CD8-positive, alpha-beta memory T cell (primary cell): Measurements from ENCODE around the gene COX6A2. TPM values are rescaled to one million over a fixed set of nuclear protein-coding genes. Genes with fewer than 3 reads are reported as not detected.
"Not testable (repeated sequence)": the region's sequence is repeated elsewhere in the genome, so short reads cannot be mapped to it uniquely, and the experiment has no call there.

Source experiments
- CTCF ChIA-PET: fragments of 350-600 bp; sonication (Branson Sonifier 250); formaldehyde crosslinking; loops from one replicate; lab custom pipeline; 2021; ENCODE audit warnings: antibody characterized with exemption; lab: Charles Lee
- POLR2A ChIA-PET: fragments of 350-600 bp; sonication (Branson Sonifier 250); formaldehyde crosslinking; loops from one replicate; lab custom pipeline; 2021; ENCODE audit warnings: antibody characterized with exemption; lab: Charles Lee
- DNase-seq, 5 donors: peaks; one replicate each; pipeline versions ENCODE4 v3.0.0 to v3.0.0-alpha.2; 2020 to 2022; ENCODE audit warnings: mixed read lengths in 1 of 5
- H3K27ac ChIP-seq: one replicate; pipeline ENCODE4 v1.7.0; 2013; ENCODE audit warnings: low read depth, mild to moderate bottlenecking, low read length, moderate library complexity
- H3K27me3 ChIP-seq: 2 replicates; pipeline ENCODE4 v1.7.0; 2013; ENCODE audit warnings: low read length, mild to moderate bottlenecking; ENCODE audit not compliant: insufficient read depth, poor library complexity, severe bottlenecking
- H3K36me3 ChIP-seq: 2 replicates; pipeline ENCODE4 v1.7.0; 2013; ENCODE audit warnings: mild to moderate bottlenecking, low read length, moderate library complexity; ENCODE audit not compliant: insufficient read depth
- H3K4me1 ChIP-seq: 2 replicates; pipeline ENCODE4 v1.7.0; 2013; ENCODE audit warnings: mild to moderate bottlenecking, low read length, moderate library complexity; ENCODE audit not compliant: insufficient read depth
- H3K4me3 ChIP-seq: 2 replicates; pipeline ENCODE4 v1.7.0; 2013; ENCODE audit warnings: mild to moderate bottlenecking, low read length
- H3K9me3 ChIP-seq: 2 replicates; pipeline ENCODE4 v1.7.0; 2013; ENCODE audit warnings: mild to moderate bottlenecking, low read length
- H3K27ac Mint-ChIP-seq, 8 donors: one replicate each; pipeline ENCODE4 v1.8.0; 2020 to 2021; ENCODE audit warnings: mixed read lengths in 8 of 8, mild to moderate bottlenecking in 6 of 8, inconsistent platforms in 3 of 8, moderate library complexity in 3 of 8
- H3K27me3 Mint-ChIP-seq, 2 donors: one replicate each; pipeline ENCODE4 v1.8.0; 2020 to 2021; ENCODE audit warnings: mixed read lengths in 2 of 2, mild to moderate bottlenecking in 1 of 2, moderate library complexity in 1 of 2
- H3K36me3 Mint-ChIP-seq, 3 donors: one replicate each; pipeline ENCODE4 v1.8.0; 2020 to 2021; ENCODE audit warnings: mixed read lengths in 3 of 3, inconsistent platforms in 1 of 3, mild to moderate bottlenecking in 1 of 3
- H3K4me1 Mint-ChIP-seq, 3 donors: one replicate each; pipeline ENCODE4 v1.8.0; 2020 to 2021; ENCODE audit warnings: mixed read lengths in 3 of 3, inconsistent platforms in 1 of 3, mild to moderate bottlenecking in 1 of 3
- H3K4me3 Mint-ChIP-seq, 7 donors: one replicate each; pipeline ENCODE4 v1.8.0; 2020 to 2021; ENCODE audit warnings: mixed read lengths in 7 of 7, mild to moderate bottlenecking in 6 of 7, moderate library complexity in 4 of 7, inconsistent platforms in 2 of 7
- H3K9me3 Mint-ChIP-seq, 5 donors: one replicate each; pipeline ENCODE4 v1.8.0; 2020 to 2022; ENCODE audit warnings: mixed read lengths in 5 of 5, mild to moderate bottlenecking in 3 of 5, moderate library complexity in 2 of 5, inconsistent platforms in 1 of 5
- polyA plus RNA-seq: library from polyadenylated mRNA; unstranded; fragments of 300-500 nt; fragmentation: Illumina TruSeq; gene quantifications from one replicate; pipeline ENCODE4 v1.2.3, GENCODE V29; 2021
- total RNA-seq, 2 experiments: library from RNA; stranded (reverse); gene quantifications; one replicate each; pipeline ENCODE4 v1.2.3, GENCODE V29; 2021

Gene COX6A2
- total and polyA plus RNA-seq, 3 experiments from 2014 or later, result not detected

DNA sequence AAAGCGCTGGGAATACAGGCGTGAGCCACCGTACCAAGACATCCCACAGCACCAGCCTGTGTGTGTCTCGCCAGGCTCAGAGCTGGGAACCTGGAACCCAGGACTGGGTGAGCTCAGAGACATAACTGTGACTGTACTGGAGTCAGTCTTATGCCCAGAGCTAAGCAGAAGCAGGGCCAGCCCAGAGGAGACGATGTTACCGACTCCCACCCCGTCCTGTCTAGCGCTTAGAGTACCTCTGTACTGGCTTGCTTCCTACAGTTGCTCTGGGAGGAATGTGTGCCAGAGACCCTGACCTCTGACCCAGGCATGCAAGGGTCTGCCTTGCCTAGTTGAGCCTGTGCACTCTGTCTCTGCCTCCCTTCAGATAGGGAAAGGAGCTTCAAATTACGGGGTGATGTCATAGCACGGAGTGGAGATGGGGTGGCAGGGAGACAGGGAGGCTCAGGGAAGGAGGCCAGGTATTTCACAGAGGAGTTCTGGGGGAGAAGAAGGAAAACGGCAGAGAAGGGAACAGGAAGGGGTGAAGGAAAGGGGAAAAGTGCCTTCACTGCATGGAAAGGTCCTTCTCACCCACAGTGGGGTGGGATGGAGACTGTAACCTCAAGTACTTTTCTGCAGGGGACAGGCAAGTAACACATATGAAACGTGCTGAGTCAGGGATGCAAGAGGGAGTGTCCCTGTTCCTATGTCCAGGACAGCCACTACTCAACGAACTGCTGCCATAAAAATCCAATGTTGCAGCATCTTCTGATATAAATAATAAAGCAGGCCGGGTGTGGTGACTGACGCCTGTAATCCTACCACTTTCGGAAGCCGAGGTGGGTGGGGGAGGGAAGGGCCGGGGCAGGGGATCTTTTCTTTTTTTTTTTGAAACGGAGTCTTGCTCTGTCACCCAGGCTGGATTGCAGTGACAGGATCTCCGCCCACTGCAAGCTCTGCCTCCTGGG lies 25.4 kb upstream of the COX6A2 start:
- DNase-seq, result no peak
- Histone ChIP-seq H3K27ac (peak overlapping the region; percentile 49), H3K27me3 (no peaks in the 10 kb centered on the region), H3K4me3 (no peak overlapping the region), H3K9me3 (no peaks in the 10 kb centered on the region), H3K4me1 (peaks cover 32% of the 10 kb centered on the region), H3K36me3 (no peaks in the 10 kb centered on the region)
- Mint-ChIP-seq H3K36me3 (peaks cover 0 to 13% (median 4%) of the 10 kb centered on the region in 3 donors), H3K4me3 (peak overlapping the region in 1 of 7 donors; percentile 48), H3K27me3 (no peaks in the 10 kb centered on the region), H3K9me3 (no peaks in the 10 kb centered on the region), H3K4me1 (peaks cover 41 to 56% (median 50%) of the 10 kb centered on the region in 3 donors), H3K27ac (peak overlapping the region in 4 of 8 donors; percentile 6 to 55 (median 30))
- ChIA-PET POLR2A (interaction anchor here (0.7 kb wide), 1 partner anchor 15 kb away, joined by 6 read pairs; no protein-coding TSS in a partner anchor), CTCF (interaction anchor here (1.0 kb wide), 1 partner anchor 11 kb away, joined by 4 read pairs; the partner anchor contains the start of gene ZNF843)

DNA sequence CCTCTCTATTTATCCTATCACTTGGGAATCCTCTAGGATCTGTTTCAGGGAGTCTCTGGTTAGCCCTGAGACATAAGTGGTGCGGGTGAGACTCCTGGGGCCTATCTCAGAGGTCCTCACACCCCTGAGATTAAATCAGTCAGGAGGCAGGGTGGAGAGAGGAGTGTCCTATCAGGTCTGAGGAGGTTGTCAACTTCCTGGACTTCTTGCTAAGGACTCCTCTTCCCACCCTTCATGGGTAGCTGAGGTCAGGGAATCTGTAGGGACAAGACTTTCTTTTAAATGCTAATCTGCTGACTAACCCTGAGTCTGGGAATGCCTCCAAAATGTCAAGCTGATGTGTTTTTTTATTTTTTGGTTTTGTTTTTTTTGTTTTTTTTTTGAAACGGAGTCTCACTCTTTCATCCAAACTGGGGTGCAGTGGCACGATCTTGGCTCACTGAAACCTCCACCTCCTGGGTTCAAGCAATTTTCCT lies 24.5 kb upstream of the COX6A2 start:
- peak overlapping the region in 4 of 8 donors; percentile 13 to 95 (median 34) for H3K27ac Mint-ChIP-seq
- no peaks in the 10 kb centered on the region for H3K36me3 ChIP-seq
- CTCF ChIA-PET, result interaction anchor here (1.0 kb wide), 1 partner anchor 10 kb away, joined by 4 read pairs; the partner anchor contains the start of gene ZNF843

DNA sequence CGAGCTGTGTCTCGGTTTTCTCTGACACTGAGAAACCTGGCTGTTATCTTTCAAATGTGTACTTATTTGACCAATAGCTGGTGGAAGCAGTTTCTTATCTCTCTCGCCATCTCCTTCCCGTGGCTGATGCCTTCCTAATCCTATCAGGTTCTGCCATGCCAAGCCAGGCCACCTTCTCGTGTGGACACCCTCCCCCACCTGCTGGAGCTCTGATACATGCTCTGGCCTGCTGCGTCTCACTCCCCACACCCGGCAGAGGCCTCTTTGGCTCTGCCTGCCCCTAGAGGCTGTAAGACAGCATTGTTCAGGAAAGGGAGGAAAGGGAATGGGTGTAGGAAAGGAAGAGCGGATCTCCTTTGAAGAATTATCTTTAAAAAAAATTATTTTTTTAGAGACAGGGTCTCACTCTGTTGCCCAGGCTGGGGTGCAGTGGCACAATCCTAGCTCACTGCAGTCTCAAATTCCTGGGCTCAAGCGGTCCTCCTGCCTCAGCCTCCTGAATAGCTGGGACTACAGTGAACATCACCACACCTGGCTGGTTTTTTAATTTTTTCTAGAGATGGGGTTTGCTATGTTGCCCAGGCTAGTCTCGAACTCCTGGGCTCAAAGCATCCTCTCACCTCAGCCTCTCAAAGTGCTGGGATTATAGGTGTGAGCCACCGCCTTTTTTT lies 23.7 kb upstream of the COX6A2 start:
- H3K9me3 ChIP-seq, result no peaks in the 10 kb centered on the region
- no peak overlapping the region for H3K4me3 ChIP-seq
- H3K27me3 Mint-ChIP-seq, result no peaks in the 10 kb centered on the region
- H3K4me3 Mint-ChIP-seq, result no peak overlapping the region
- H3K9me3 Mint-ChIP-seq, result no peaks in the 10 kb centered on the region
- CTCF ChIA-PET, result interaction anchor here (1.0 to 1.5 kb wide), 5 partner anchors 9 to 417 kb away, joined by 3 to 12 read pairs (median 4); partner anchors contain the start of gene ZNF843
- peaks cover 25 to 41% (median 39%) of the 10 kb centered on the region in 3 donors for H3K4me1 Mint-ChIP-seq
- H3K27me3 ChIP-seq, result no peaks in the 10 kb centered on the region
- POLR2A ChIA-PET, result interaction anchor here (1.0 kb wide), 1 partner anchor 422 kb away, joined by 6 read pairs; the partner anchor contains the start of gene ZNF267
- peak overlapping the region in 5 of 8 donors; percentile 19 to 95 (median 54) for H3K27ac Mint-ChIP-seq
- H3K36me3 Mint-ChIP-seq, result peaks cover 0 to 9% (median 4%) of the 10 kb centered on the region in 3 donors
- DNase-seq, result no peak
- H3K4me1 ChIP-seq, result peaks cover 16% of the 10 kb centered on the region
- no peaks in the 10 kb centered on the region for H3K36me3 ChIP-seq
- no peak overlapping the region for H3K27ac ChIP-seq

More for the DNA sequence above, 24.5 kb upstream of the COX6A2 start:
- Mint-ChIP-seq H3K27me3 (no peaks in the 10 kb centered on the region), H3K36me3 (peaks cover 0 to 9% (median 4%) of the 10 kb centered on the region in 3 donors), H3K4me3 (no peak overlapping the region), H3K9me3 (no peaks in the 10 kb centered on the region), H3K4me1 (peaks cover 34 to 49% (median 43%) of the 10 kb centered on the region in 3 donors)
- peak overlapping the region; percentile 49 for H3K27ac ChIP-seq
- no peaks in the 10 kb centered on the region for H3K9me3 ChIP-seq
- no peak for DNase-seq
- H3K4me1 ChIP-seq, result peaks cover 25% of the 10 kb centered on the region
- H3K27me3 ChIP-seq, result no peaks in the 10 kb centered on the region
- POLR2A ChIA-PET, result no interaction called here
- H3K4me3 ChIP-seq, result no peak overlapping the region

DNA sequence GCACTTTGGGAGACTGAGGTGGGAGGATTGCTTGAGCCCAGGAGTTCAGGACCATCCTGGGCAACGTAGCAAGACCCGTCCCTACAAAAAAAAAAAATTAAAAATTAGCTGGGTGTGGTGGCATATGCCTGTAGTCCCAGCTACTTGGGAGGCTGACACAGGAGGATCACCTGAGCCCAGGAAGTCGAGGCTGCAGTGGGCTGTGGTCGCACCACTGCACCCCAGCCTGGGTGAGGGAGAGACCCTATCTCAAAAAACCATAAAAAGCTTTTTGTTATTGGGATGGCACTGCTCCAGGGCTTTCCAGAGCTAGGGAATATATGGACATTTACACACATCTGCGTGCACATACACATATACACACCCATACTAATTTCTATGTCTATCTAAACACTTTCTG lies 23.0 kb upstream of the COX6A2 start:
- no peak overlapping the region for H3K4me3 Mint-ChIP-seq
- no peaks in the 10 kb centered on the region for H3K9me3 ChIP-seq
- H3K27ac ChIP-seq, result no peak overlapping the region
- CTCF ChIA-PET, result interaction anchor here (1.0 to 1.5 kb wide), 5 partner anchors 8 to 417 kb away, joined by 3 to 12 read pairs (median 4); partner anchors contain the start of gene ZNF843
- H3K4me1 ChIP-seq, result peaks cover 12% of the 10 kb centered on the region
- peak overlapping the region in 3 of 8 donors; percentile 1 to 74 (median 19) for H3K27ac Mint-ChIP-seq
- no peak for DNase-seq
- H3K27me3 ChIP-seq, result no peaks in the 10 kb centered on the region
- no peak overlapping the region for H3K4me3 ChIP-seq
- no peaks in the 10 kb centered on the region for H3K36me3 ChIP-seq
- H3K27me3 Mint-ChIP-seq, result no peaks in the 10 kb centered on the region
- peaks cover 23 to 36% (median 33%) of the 10 kb centered on the region in 3 donors for H3K4me1 Mint-ChIP-seq
- POLR2A ChIA-PET, result interaction anchor here (1.0 kb wide), 1 partner anchor 422 kb away, joined by 6 read pairs; the partner anchor contains the start of gene ZNF267
- peaks cover 0 to 9% (median 4%) of the 10 kb centered on the region in 3 donors for H3K36me3 Mint-ChIP-seq
- H3K9me3 Mint-ChIP-seq, result no peaks in the 10 kb centered on the region

DNA sequence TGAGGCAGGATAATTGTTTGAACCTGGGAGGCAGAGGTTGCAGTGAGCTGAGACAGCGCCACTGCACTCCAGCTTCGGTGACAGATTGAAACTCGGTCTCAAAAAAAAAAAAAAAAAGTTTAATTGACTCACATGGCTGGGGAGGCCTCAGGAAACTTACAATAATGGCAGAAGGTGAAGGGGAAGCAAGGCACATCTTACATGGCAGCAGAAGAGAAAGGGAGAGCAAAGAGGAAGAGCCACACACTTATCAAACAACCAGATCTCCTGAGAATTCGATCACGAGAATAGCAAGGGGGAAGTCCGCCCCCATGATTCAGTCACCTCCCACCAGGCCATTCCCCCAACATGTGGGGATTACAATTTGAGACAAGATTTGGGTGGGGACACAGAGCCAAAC lies 17.8 kb upstream of the COX6A2 start:
- CTCF ChIA-PET, result not testable (repeated sequence)
- H3K27ac Mint-ChIP-seq, result peak overlapping the region in 2 of 8 donors; percentile 3 to 75

DNA sequence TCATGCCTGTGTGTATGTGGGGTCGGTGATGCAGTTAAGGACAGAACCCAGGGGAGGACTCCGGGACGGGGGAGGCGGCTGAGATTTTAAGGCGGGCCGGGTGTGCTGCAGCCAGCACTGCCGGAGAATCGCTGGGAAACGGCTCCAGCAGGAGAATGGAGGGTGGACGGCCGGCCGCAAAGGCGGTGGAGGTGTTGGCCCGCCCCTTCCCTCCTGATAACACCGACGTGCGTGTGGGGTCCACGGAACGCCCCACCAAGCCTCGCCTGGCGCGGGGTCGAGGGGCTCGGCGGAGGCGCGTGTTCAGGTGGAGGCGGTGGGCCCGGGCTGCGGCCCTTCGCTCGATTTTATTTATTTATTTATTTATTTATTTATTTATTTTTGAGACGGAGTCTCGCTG lies 13.8 kb upstream of the COX6A2 start:
- H3K4me3 Mint-ChIP-seq, result peak overlapping the region; percentile 66 to 84 (median 78)
- no peaks in the 10 kb centered on the region for H3K9me3 ChIP-seq
- no peaks in the 10 kb centered on the region for H3K27me3 ChIP-seq
- ChIA-PET POLR2A (interaction anchor here (0.8 to 1.8 kb wide), 2 partner anchors 17 to 262 kb away, joined by 4 to 6 read pairs; partner anchors contain the start of gene FUS), CTCF (interaction anchor here (0.7 to 3.3 kb wide), 13 partner anchors 9 to 490 kb away, joined by 3 to 24 read pairs (median 4); partner anchors contain the start of genes ARMC5 and HSD3B7)
- no peaks in the 10 kb centered on the region for H3K36me3 ChIP-seq
- no peak overlapping the region for H3K4me3 ChIP-seq
- no peak overlapping the region for H3K27ac ChIP-seq
- DNase-seq, result no peak
- peak overlapping the region in 2 of 8 donors; percentile 58 to 59 for H3K27ac Mint-ChIP-seq
- no peaks in the 10 kb centered on the region for H3K4me1 ChIP-seq
- peaks cover 12 to 19% (median 18%) of the 10 kb centered on the region in 3 donors for H3K4me1 Mint-ChIP-seq
- H3K9me3 Mint-ChIP-seq, result no peaks in the 10 kb centered on the region
- H3K36me3 Mint-ChIP-seq, result peaks cover 0 to 2% (median 0%) of the 10 kb centered on the region in 3 donors
- peaks cover 0 to 3% of the 10 kb centered on the region in 2 donors for H3K27me3 Mint-ChIP-seq

More for the DNA sequence above, 17.8 kb upstream of the COX6A2 start:
- H3K4me3 Mint-ChIP-seq, H3K4me3 ChIP-seq, POLR2A ChIA-PET, H3K36me3 ChIP-seq, H3K27me3 Mint-ChIP-seq, H3K27me3 ChIP-seq, H3K27ac ChIP-seq, DNase-seq, H3K9me3 Mint-ChIP-seq, H3K4me1 ChIP-seq, H3K36me3 Mint-ChIP-seq, H3K9me3 ChIP-seq: not testable (repeated sequence)
- H3K4me1 Mint-ChIP-seq, result peaks cover 6 to 15% (median 11%) of the 10 kb centered on the region in 3 donors

DNA sequence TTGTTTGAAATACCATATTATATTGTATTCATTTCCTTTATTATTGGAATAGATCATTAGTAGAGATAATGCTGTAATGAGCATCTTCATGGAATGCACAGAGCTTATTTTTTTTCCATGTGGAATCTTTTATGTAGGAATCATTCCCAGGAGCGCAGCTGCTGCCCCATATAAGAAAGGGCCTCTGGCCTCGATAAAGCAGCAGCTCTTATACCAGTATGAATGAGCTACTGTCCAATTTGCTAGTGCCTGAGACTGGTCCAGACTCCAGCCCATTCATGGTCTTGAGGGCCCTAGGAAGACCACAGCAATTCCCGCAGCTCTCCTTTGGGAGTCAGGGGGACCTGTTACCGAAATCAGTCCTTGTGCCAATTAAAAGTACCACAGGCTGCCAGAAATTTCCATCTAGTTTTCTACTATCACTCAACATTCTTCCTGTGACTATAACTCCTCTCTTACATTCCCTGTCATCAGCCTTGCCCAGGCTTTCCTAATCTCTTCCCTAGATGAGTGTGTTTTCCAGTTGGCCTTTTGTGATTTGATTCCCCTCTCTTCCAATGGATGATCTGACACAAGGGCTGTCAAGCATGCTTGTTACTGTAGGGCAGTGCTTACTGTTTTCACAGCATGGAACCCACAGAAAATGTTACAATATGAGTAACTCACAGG lies 12.5 kb upstream of the COX6A2 start:
- no peak overlapping the region for H3K4me3 ChIP-seq
- ChIA-PET POLR2A (no interaction called here), CTCF (interaction anchor here (1.6 to 3.3 kb wide), 3 partner anchors 9 to 458 kb away, joined by 3 to 17 read pairs (median 3); no protein-coding TSS in a partner anchor)
- Mint-ChIP-seq H3K9me3 (no peaks in the 10 kb centered on the region), H3K4me1 (peaks cover 12 to 19% (median 18%) of the 10 kb centered on the region in 3 donors), H3K4me3 (peak overlapping the region in 3 of 7 donors; percentile 34 to 84 (median 40)), H3K27ac (peak overlapping the region in 1 of 8 donors; percentile 2), H3K27me3 (peaks cover 0 to 3% of the 10 kb centered on the region in 2 donors), H3K36me3 (peaks cover 0 to 2% (median 0%) of the 10 kb centered on the region in 3 donors)
- no peaks in the 10 kb centered on the region for H3K4me1 ChIP-seq
- no peak overlapping the region for H3K27ac ChIP-seq
- no peaks in the 10 kb centered on the region for H3K9me3 ChIP-seq
- no peaks in the 10 kb centered on the region for H3K27me3 ChIP-seq
- no peak for DNase-seq
- H3K36me3 ChIP-seq, result no peaks in the 10 kb centered on the region
